OCI-LY7 (cell line): ENCODE results near the gene TYW1.
"Not testable (repeated sequence)": the region's sequence is repeated elsewhere in the genome, so short reads cannot be mapped to it uniquely, and the experiment has no call there.

Experiments
- CTCF ChIP-seq: fragments of 200-600 bp; sonication (generic); conservative IDR thresholded peaks from 2 replicates; pipeline ENCODE4 v1.5.1; 2014; ENCODE audit warnings: mild to moderate bottlenecking, antibody characterized with exemption, low read length, moderate library complexity, mixed read lengths
- EZH2phosphoT487 ChIP-seq: fragments of 200-600 bp; sonication (generic); IDR thresholded peaks from 2 replicates; pipeline ENCODE4 v1.6.1; 2018; ENCODE audit warnings: low read depth, borderline replicate concordance, mild to moderate bottlenecking, mixed run types, antibody characterized with exemption, low read length, moderate library complexity, mixed read lengths

- TF ChIP-seq CTCF, EZH2phosphoT487: not testable (repeated sequence)
Observed at GRCh38 chr7:67052161-67052560, 55.5 kb downstream of the TYW1 start.
